Measurements from ENCODE around the gene TBC1D17.

DNA sequence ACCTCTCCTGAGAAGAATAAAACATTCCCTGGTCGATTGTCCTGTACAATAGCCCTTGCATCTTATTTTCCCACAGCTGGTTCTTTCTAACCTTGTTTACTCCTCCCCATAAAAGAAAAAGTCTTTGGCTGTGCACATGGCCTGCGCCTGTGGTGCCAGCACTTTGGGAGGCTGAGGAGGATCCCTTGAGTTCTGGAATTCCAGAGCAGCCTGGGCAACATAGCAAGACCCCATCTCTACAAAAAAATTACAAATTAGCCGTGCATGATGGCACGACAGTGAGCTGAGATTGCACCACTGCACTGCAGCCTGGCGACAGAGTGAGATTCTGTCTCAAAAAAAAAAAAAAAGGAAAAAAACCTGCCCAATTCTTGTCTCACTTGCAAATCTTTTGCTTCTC lies 59.0 kb downstream of the TBC1D17 start:
- TF ChIP-seq, protein P1, sequence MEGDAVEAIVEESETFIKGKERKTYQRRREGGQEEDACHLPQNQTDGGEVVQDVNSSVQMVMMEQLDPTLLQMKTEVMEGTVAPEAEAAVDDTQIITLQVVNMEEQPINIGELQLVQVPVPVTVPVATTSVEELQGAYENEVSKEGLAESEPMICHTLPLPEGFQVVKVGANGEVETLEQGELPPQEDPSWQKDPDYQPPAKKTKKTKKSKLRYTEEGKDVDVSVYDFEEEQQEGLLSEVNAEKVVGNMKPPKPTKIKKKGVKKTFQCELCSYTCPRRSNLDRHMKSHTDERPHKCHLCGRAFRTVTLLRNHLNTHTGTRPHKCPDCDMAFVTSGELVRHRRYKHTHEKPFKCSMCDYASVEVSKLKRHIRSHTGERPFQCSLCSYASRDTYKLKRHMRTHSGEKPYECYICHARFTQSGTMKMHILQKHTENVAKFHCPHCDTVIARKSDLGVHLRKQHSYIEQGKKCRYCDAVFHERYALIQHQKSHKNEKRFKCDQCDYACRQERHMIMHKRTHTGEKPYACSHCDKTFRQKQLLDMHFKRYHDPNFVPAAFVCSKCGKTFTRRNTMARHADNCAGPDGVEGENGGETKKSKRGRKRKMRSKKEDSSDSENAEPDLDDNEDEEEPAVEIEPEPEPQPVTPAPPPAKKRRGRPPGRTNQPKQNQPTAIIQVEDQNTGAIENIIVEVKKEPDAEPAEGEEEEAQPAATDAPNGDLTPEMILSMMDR (conservative IDR thresholded peaks at IDR 0.05; ENCODE audit: low read length): no peak
- TF ChIP-seq EZH2phosphoT487 (IDR thresholded peaks at IDR 0.05; ENCODE audit: borderline replicate concordance): no peak

All from Loucy (cell line).